ENCODE measurements around the gene SFXN4. TPM values are rescaled to one million over a fixed set of nuclear protein-coding genes. Genes with fewer than 3 reads are reported as not detected.

SFXN4 gene
- total and polyA plus RNA-seq, 2 of the 13 experiments (the other 11 are each of a cell fraction or from before 2014, with no cell fraction given): 47.7 to 64.9 TPM

DNA sequence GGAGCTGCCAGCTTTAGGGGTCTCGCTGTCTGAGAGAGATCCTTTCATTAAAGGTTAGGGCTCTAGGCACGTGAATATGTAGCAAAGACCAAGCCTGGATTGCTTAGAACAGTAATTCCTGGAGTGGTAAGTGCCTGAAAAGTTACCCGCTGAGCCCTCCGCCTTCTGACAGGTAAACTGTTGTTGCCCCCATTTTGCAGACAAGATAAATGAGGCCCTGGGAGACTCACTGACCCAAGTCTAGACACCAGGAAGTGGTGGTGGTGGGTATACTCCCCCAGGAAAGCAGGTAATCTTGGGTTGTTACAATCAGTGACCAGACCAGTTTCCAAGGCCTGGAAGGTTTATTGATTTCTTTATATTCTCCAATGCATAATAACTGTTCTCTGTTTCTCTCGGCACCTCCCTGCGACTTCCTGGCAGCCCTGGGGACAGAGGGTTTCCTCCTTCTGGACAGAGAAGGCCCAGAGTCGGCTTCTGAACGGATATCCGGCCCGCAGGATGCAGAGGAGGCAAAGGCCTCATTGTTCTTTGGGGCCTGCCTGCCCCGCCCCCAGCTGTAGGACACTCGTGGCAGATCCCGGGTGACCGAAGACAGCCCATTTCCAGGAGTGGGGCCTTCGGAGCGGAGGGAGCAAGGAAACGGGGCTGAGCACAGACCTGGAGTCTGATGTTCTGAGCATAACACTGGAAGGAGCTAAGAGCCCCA lies 40.5 kb upstream of the SFXN4 start (continued):
- TF ChIP-seq ZNF367 (CRISPR knock-in tag; IDR thresholded peaks at IDR 0.05; ENCODE audit: borderline replicate concordance) (no peak), NCOA5 (CRISPR knock-in tag; IDR thresholded peaks at IDR 0.05) (no peak), SNAPC2 (CRISPR knock-in tag; IDR thresholded peaks at IDR 0.05) (no peak; the same call in 1 of the 2 replicates), CAMTA2 (CRISPR knock-in tag; IDR thresholded peaks at IDR 0.05; ENCODE audit: borderline replicate concordance) (no peak), MXD1 (CRISPR knock-in tag; IDR thresholded peaks at IDR 0.05) (0 out of 2 replicates have a peak, but pooled peaks have one; percentile 17), ZNF782 (CRISPR knock-in tag; IDR thresholded peaks at IDR 0.05; ENCODE audit: borderline replicate concordance) (no peak), ZNF296 (CRISPR knock-in tag; conservative IDR thresholded peaks at IDR 0.05) (no peak), ZNF784 (CRISPR knock-in tag; IDR thresholded peaks at IDR 0.05; ENCODE audit: borderline replicate concordance) (no peak), TRIM24 (CRISPR knock-in tag; IDR thresholded peaks at IDR 0.05) (no peak), ETV5 (CRISPR knock-in tag; IDR thresholded peaks at IDR 0.05; ENCODE audit: borderline replicate concordance) (peak; percentile 93), SIN3B (IDR thresholded peaks at IDR 0.05; ENCODE audit: low read length) (0 out of 2 replicates have a peak, but pooled peaks have one; percentile 39), ZNF343 (CRISPR knock-in tag; IDR thresholded peaks at IDR 0.05) (no peak), MEF2D (CRISPR knock-in tag; IDR thresholded peaks at IDR 0.05) (0 out of 2 replicates have a peak, but pooled peaks have one; percentile 34), ZNF883 (CRISPR knock-in tag; IDR thresholded peaks at IDR 0.05; ENCODE audit: not compliant biosample characterization) (no peak), MXI1 (IDR thresholded peaks at IDR 0.05; ENCODE audit: borderline replicate concordance, low read depth, low read length) (no peak), POLR2G (IDR thresholded peaks at IDR 0.05; ENCODE audit: low read depth, low read length) (peak; percentile 91), IKZF1 (IDR thresholded peaks at IDR 0.05) (no peak), ZNF10 (CRISPR knock-in tag; IDR thresholded peaks at IDR 0.05; ENCODE audit: borderline replicate concordance, low read depth) (no peak), KAT8 (CRISPR knock-in tag; IDR thresholded peaks at IDR 0.05) (peak; percentile 91), SMYD3 (CRISPR knock-in tag; IDR thresholded peaks at IDR 0.05) (no peak), ZNF274 (CRISPR knock-in tag; IDR thresholded peaks at IDR 0.05) (no peak; the same call in 1 of the 2 replicates), ZNF841 (CRISPR knock-in tag; IDR thresholded peaks at IDR 0.05; ENCODE audit: borderline replicate concordance) (no peak), ZNF335 (CRISPR knock-in tag; IDR thresholded peaks at IDR 0.05) (0 out of 2 replicates have a peak, but pooled peaks have one; percentile 38), FIP1L1 (IDR thresholded peaks at IDR 0.05; ENCODE audit: borderline replicate concordance, insufficient read depth, low read depth, low read length) (peak; percentile 81; the same call in 1 of the 2 replicates)
- TF ChIP-seq, protein P1, sequence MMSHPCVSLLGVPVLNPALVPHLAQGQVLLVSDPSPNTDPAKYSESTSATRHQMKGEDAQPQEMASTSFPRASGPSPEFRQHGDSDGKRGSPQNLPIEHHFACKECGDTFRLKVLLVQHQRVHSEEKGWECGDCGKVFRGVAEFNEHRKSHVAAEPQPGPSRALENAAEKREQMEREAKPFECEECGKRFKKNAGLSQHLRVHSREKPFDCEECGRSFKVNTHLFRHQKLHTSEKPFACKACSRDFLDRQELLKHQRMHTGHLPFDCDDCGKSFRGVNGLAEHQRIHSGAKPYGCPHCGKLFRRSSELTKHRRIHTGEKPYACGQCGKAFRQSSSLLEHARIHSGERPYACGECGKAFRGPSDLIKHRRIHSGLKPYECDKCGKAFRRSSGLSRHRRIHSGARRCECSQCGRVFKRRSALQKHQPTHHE (CRISPR knock-in tag; IDR thresholded peaks at IDR 0.05; ENCODE audit: borderline replicate concordance): no peak
- TF ChIP-seq, protein P2, sequence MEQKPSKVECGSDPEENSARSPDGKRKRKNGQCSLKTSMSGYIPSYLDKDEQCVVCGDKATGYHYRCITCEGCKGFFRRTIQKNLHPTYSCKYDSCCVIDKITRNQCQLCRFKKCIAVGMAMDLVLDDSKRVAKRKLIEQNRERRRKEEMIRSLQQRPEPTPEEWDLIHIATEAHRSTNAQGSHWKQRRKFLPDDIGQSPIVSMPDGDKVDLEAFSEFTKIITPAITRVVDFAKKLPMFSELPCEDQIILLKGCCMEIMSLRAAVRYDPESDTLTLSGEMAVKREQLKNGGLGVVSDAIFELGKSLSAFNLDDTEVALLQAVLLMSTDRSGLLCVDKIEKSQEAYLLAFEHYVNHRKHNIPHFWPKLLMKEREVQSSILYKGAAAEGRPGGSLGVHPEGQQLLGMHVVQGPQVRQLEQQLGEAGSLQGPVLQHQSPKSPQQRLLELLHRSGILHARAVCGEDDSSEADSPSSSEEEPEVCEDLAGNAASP (CRISPR knock-in tag; IDR thresholded peaks at IDR 0.05; ENCODE audit: borderline replicate concordance): no peak
